ENCODE measurements around the gene SUGP2. TPM values are rescaled to one million over a fixed set of nuclear protein-coding genes. Genes with fewer than 3 reads are reported as not detected.

SUGP2 gene
- total and polyA plus RNA-seq, 2 experiments from 2014 or later = 102 to 109 TPM

- Histone ChIP-seq H3K4me2 (no peak overlapping the region), H3K9me2 (ENCODE audit: insufficient read depth) (no peaks in the 10 kb centered on the region), H3K4me3 (no peak overlapping the region), H3F3A (replicated peaks; ENCODE audit: low read depth) (no peaks in the 10 kb centered on the region), H3K27me3 (ENCODE audit: insufficient read depth) (no peaks in the 10 kb centered on the region), H3K27ac (ENCODE audit: low read depth) (no peak overlapping the region), H3K79me2 (replicated peaks; ENCODE audit: insufficient read depth) (no peaks in the 10 kb centered on the region), H3K4me1 (ENCODE audit: insufficient read depth) (no peaks in the 10 kb centered on the region; the same call in 1 of the 2 replicates), H4K20me1 (replicated peaks; ENCODE audit: insufficient read depth) (no peaks in the 10 kb centered on the region), H3K36me3 (ENCODE audit: insufficient read depth) (no peaks in the 10 kb centered on the region), H2AFZ (no peak overlapping the region)
- ATAC-seq (no peak), DNase-seq (ENCODE audit: low spot score) (no peak)
- H3K9me3 Mint-ChIP-seq = peaks cover 6% of the 10 kb centered on the region; the same call in 2 of the 3 replicates
- no peaks in the 10 kb centered on the region for H3K36me3 Mint-ChIP-seq (ENCODE audit: low read depth)
- no peak overlapping the region for H3K27ac Mint-ChIP-seq
- TF ChIP-seq ZNF331 (CRISPR knock-in tag; IDR thresholded peaks at IDR 0.05; ENCODE audit: low read depth) = no peak
- no peak for TF ChIP-seq CREB1 (CRISPR knock-in tag; IDR thresholded peaks at IDR 0.05; ENCODE audit: low read depth)
- no peak for TF ChIP-seq ZNF462 (CRISPR knock-in tag; IDR thresholded peaks at IDR 0.05)
- no peak for TF ChIP-seq NANOG (IDR thresholded peaks at IDR 0.05; ENCODE audit: borderline replicate concordance)
- no peak for TF ChIP-seq EZH2 (IDR thresholded peaks at IDR 0.05; ENCODE audit: low read depth, unreplicated experiment)
- TF ChIP-seq CTCF (conservative IDR thresholded peaks at IDR 0.05; ENCODE audit: low read depth in 2 of 2) = no peak
- TF ChIP-seq REST (IDR thresholded peaks at IDR 0.05; ENCODE audit: unreplicated experiment) = no peak
- no peak for TF ChIP-seq POLR2AphosphoS5 (IDR thresholded peaks at IDR 0.05; ENCODE audit: low read depth)
- TF ChIP-seq ETS1 (IDR thresholded peaks at IDR 0.05) = no peak
- no peak for TF ChIP-seq EZH2phosphoT487 (IDR thresholded peaks at IDR 0.05; ENCODE audit: unreplicated experiment)
- no peak for TF ChIP-seq JUNB (IDR thresholded peaks at IDR 0.05; ENCODE audit: unreplicated experiment)
- no peak for TF ChIP-seq STAT1 (IDR thresholded peaks at IDR 0.05; ENCODE audit: unreplicated experiment)
- TF ChIP-seq ZNF114 (CRISPR knock-in tag; IDR thresholded peaks at IDR 0.05) = no peak
- H3K27me3 Mint-ChIP-seq (ENCODE audit: insufficient read depth, low read depth, poor library complexity) = peaks cover 14% of the 10 kb centered on the region
- H3K4me3 Mint-ChIP-seq = no peak overlapping the region
- H3K4me1 Mint-ChIP-seq = peaks cover 4% of the 10 kb centered on the region
Measured at GRCh38 chr19:18969931-18970659, 63.2 kb downstream of the SUGP2 start.

Data from GM23338 (cell line).